GOT3 (cell line): Measurements from ENCODE around the gene FOXD1.
"Not testable (repeated sequence)": the region's sequence is repeated elsewhere in the genome, so short reads cannot be mapped to it uniquely, and the experiment has no call there.

Experiments
- DNase-seq: peaks from one replicate; lab custom pipeline; 2025; ENCODE audit warnings: mixed read lengths; lab: John Stamatoyannopoulos, UW

The FOXD1 gene

GRCh38 chr5:73448463-73449136, at the start of gene FOXD1:
TSS of gene FOXD1 (minus strand) at chr5:73448777. CDS start at chr5:73448362, 415 bp downstream.
- peak; percentile 56 for DNase-seq

GRCh38 chr5:73497497-73498056, 49.0 kb upstream of the FOXD1 start:
- no peak for DNase-seq

GRCh38 chr5:73496984-73497457, 48.4 kb upstream of the FOXD1 start:
- DNase-seq: no peak

DNA sequence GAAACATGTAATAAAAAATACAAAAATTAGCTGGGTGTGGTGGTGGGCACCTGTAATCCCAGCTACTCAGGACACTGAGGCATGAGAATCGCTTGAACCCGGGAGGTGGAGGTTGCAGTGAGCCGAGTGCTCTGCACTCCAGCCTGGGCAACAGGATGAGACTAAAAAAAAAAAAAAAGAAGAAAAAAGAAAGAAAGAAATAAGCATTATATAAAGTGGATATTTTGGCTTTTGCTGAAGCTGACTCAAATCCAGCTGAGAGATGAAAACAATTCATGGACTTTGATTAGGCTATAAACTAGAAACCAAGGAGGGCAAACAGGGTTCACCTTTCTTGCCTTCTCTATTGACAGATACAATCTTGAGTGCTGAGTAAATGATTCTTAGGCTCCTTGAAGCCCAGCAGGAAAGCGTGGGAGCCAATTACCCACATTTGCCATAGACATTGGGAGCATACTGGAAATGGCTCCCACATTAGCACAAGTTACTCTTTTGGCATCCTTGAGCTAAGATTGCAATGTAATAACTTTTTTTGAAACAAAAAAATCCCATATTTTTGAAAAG, 47.3 kb upstream of the FOXD1 start:
- no peak for DNase-seq

GRCh38 chr5:73494721-73495120, 46.1 kb upstream of the FOXD1 start:
- DNase-seq: no peak

GRCh38 chr5:73493421-73493820, 44.8 kb upstream of the FOXD1 start:
- no peak for DNase-seq

GRCh38 chr5:73491155-73491554, 42.6 kb upstream of the FOXD1 start:
- no peak for DNase-seq

DNA sequence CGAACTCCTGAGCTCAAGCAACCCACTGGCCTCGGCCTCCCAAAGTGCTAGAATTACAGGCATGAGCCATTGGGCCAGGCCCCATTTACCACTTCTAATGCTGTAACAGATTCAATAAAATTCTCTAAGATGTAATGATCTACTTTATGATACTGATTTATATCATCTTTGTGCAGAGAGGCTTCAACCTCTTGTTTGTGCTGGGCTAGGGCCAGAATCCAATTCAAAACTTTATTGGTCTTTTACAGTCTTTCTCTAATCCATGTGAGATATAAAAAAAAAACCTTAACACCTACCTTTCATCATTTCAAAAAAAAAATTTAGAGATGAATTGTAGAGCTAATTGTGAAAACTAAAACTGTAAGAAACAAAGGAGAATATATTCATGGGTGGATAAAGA, 41.5 kb upstream of the FOXD1 start:
- DNase-seq: no peak

GRCh38 chr5:73488806-73489205, 40.2 kb upstream of the FOXD1 start:
- DNase-seq: no peak

GRCh38 chr5:73487815-73488214, 39.2 kb upstream of the FOXD1 start:
- no peak for DNase-seq

GRCh38 chr5:73487257-73487656, 38.7 kb upstream of the FOXD1 start:
- not testable (repeated sequence) for DNase-seq

DNA sequence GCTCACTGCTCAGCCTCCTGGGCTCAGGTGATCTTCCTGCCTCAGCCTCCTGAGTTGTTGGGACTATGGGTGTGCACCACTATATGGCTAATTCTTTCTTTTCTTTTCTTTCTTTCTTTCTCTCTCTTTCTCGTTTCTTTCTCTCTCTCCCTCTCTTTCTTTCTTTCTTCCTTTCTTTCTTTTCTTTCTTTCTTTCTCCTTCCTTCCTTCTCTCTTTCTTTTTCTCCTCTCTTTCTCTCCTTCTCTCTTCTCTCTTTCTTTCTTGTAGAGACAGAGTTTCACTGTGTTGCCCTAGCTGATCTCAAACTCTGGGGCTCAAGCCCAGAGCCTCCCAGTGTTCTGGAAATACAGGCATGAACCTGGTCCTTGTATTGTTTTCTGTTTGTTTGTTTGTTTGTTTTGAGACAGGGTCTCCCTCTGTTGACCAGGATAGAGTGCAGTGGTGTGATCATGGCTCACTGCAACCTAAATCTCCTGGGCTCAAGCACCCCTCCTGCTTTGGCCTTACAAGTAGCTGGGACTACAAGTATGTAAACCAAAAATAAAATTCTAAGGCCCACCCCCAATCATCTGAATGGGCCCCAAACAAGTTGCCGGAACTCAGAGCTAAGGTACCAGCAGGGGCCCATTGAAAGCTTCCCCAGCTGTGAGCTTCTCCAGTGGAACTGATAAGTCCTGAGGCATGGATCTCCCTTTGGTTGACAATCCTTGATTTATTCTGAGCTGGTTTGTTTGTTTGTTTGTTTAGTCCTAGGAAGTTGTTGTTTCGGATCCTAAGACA, 37.7 kb upstream of the FOXD1 start:
- no peak for DNase-seq

DNA sequence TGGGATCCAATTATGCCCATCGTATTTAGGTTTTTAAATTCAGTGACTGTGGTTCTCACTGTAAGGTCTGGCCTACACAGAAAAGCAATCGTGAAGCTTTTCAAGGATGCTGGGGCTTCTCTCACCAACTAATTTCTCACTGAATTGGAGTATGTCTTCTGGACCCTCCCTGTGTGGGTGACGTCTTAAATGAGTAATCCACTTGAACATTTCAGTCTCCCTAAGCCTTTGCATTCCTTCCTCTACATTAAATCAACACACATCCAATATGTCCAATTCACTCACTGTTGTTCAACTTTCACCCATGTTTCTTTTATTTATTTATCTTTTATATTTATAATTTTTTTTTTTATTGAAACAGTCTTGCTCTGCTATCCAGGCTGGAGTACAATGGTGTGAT, 37.1 kb upstream of the FOXD1 start:
- no peak for DNase-seq

- no peak for DNase-seq
Measured at GRCh38 chr5:73484511-73484910, 35.9 kb upstream of the FOXD1 start.

DNA sequence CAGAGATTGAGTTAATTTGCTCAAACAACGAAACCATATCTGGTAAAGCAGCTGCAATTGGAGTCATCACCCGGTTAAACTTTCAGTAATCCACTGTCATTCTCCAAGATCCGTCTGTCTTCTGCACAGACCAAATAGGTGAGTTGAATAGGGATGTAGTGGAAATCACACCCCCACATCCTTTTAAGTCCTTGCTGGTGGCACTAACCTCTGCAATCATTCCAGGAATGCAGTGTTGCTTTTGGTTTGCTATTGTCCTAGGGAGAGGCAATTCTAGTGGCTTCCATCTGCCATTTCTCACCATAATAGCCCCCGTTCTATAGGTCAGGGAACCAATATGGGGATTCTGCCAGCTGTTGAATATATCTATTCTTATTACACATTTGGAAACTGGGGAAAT, 35.1 kb upstream of the FOXD1 start:
- no peak for DNase-seq

GRCh38 chr5:73482383-73483136, 34.0 kb upstream of the FOXD1 start:
- no peak for DNase-seq

DNA sequence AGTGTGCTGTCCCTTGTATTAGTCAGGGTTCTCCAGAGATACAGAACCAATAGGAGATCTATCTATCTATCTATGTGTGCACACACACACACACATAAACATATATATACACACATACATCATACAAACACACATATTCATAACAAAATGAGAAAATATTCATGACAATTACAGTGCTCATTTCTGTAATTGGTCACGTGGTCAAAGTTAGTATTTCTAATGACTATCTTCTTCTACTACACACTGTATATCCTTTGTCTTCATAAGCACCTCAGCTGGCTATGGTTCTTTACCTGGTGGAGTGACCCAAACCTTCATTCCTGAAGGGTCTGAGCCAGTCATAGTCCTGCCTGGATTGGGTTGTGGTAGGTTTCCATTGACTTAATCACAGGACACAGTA, 31.9 kb upstream of the FOXD1 start:
- no peak for DNase-seq

GRCh38 chr5:73472116-73472515, 23.5 kb upstream of the FOXD1 start:
- no peak for DNase-seq

GRCh38 chr5:73471654-73472053, 23.1 kb upstream of the FOXD1 start:
- no peak for DNase-seq

DNA sequence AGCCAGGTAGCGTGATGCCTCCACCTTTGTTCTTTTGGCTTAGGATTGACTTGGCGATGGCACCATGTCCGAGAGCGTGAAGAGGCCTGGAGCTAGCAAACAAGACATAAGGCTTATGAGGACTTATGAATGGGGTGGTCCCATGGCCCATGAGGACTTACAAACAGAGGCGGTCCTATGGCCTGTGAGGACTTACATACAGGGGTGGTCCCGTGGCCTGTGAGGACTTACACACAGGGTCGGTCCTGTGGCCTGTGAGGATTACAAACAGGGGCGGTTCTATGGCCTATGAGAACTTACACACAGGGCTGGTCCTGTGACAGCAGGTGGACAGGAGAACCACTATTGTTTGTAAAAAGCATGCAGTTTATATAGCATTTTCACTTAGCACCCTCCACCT, 21.3 kb upstream of the FOXD1 start:
- no peak for DNase-seq

DNA sequence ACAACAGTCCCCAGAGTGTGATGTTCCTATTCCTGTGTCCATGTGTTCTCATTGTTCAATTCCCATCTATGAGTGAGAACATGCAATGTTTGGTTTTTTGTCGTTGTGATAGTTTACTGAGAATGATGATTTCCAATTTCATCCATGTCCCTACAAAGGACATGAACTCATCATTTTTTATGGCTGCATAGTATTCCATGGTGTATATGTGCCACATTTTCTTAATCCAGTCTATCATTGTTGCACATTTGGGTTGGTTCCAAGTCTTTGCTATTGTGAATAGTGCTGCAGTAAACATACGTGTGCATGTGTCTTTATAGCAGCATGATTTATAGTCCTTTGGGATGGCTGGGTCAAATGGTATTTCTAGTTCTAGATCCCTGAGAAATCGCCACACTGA, 20.1 kb upstream of the FOXD1 start:
- not testable (repeated sequence) for DNase-seq
